ENCODE measurements around the gene GNL3L.
"Not testable (repeated sequence)": the region's sequence is repeated elsewhere in the genome, so short reads cannot be mapped to it uniquely, and the experiment has no call there.

The GNL3L gene

DNA sequence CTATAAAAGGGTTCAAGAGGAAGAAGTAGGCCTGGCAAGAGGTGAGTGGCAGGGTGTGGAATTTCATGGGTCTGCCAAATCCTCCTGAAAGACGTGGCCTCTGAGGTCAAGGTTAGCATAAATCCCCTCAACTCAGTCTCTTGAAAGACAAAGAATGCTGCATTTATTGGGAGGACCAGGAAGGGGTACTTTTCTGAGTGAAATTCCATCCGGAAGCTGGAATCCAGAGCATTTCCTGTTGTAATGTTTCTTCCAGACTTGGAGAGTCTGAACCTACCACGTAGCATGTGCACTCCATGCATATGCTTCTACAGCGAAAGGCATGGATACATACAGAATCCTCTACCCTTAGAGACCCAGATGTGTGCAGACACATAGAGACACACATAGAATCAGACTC is 20.6 kb upstream of the GNL3L start:
- TF ChIP-seq, protein P1, sequence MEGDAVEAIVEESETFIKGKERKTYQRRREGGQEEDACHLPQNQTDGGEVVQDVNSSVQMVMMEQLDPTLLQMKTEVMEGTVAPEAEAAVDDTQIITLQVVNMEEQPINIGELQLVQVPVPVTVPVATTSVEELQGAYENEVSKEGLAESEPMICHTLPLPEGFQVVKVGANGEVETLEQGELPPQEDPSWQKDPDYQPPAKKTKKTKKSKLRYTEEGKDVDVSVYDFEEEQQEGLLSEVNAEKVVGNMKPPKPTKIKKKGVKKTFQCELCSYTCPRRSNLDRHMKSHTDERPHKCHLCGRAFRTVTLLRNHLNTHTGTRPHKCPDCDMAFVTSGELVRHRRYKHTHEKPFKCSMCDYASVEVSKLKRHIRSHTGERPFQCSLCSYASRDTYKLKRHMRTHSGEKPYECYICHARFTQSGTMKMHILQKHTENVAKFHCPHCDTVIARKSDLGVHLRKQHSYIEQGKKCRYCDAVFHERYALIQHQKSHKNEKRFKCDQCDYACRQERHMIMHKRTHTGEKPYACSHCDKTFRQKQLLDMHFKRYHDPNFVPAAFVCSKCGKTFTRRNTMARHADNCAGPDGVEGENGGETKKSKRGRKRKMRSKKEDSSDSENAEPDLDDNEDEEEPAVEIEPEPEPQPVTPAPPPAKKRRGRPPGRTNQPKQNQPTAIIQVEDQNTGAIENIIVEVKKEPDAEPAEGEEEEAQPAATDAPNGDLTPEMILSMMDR (IDR thresholded peaks at IDR 0.05), result no peak
- H3K9me3 ChIP-seq, result no peaks in the 10 kb centered on the region
- no peaks in the 10 kb centered on the region for H3K36me3 ChIP-seq
- H3K27me3 ChIP-seq, result no peaks in the 10 kb centered on the region
- H3K4me3 ChIP-seq, result no peak overlapping the region
- no peaks in the 10 kb centered on the region for H3K4me1 ChIP-seq
- intact Hi-C loops (cut with DNase I; ENCODE audit: low total_unique reads), result no loop called here
- H3K27ac ChIP-seq, result no peak overlapping the region
- no peak for DNase-seq

GRCh38 chrX:54529151-54529550 is 868 bp upstream of the GNL3L start:
- intact Hi-C loops (cut with DNase I; ENCODE audit: low total_unique reads), result no loop called here
- no peak for DNase-seq
- TF ChIP-seq, protein P1 (IDR thresholded peaks at IDR 0.05), result no peak
- Histone ChIP-seq H3K36me3 (no peaks in the 10 kb centered on the region), H3K27me3 (no peaks in the 10 kb centered on the region), H3K9me3 (no peaks in the 10 kb centered on the region), H3K27ac (peak overlapping the region; percentile 71 to 78), H3K4me3 (peak overlapping the region; percentile 67 to 74), H3K4me1 (peaks cover 0 to 26% (median 13%) of the 10 kb centered on the region in 4 donors)

DNA sequence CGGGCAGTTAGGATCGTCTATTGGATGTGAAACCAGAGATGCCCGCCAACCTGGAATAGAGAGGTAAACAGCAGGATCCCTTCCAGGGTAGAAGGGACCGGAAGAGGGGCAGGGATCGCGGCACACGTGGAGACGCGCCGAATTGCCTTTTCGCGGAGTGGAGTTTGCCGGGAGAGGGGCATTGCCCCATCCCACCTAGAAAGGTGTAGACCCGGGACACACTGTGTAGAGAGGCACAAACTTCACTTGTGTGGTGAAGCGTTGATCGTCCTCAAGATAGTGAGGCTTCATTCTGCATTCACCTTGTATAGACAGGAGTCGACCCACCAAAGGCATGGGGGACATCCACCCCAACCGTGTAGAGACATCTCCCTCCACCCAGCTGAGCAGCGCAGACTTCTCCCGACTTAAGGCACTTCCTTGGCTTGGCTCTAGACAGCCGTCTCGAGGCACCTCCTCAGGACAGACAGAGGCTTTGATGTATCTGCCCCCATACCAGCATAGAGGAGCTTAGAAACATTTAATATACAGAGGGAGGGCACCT is 410 bp downstream of the GNL3L start:
- DNase-seq, result no peak
- Histone ChIP-seq H3K27ac (peak overlapping the region; percentile 71 to 78), H3K27me3 (no peaks in the 10 kb centered on the region), H3K4me1 (peaks cover 0 to 26% (median 13%) of the 10 kb centered on the region in 4 donors), H3K36me3 (no peaks in the 10 kb centered on the region), H3K4me3 (peak overlapping the region; percentile 67 to 74), H3K9me3 (no peaks in the 10 kb centered on the region)
- TF ChIP-seq, protein P1 (IDR thresholded peaks at IDR 0.05), result no peak
- intact Hi-C loops (cut with DNase I; ENCODE audit: low total_unique reads), result no loop called here

GRCh38 chrX:54534271-54534670 is 4.3 kb downstream of the GNL3L start:
- Histone ChIP-seq H3K4me3 (no peak overlapping the region), H3K27me3 (no peaks in the 10 kb centered on the region), H3K27ac (no peak overlapping the region), H3K36me3 (peaks cover under 1 to 8% (median 3%) of the 10 kb centered on the region in 3 donors), H3K9me3 (no peaks in the 10 kb centered on the region), H3K4me1 (peaks cover 0 to 26% (median 13%) of the 10 kb centered on the region in 4 donors)
- DNase-seq, result no peak
- TF ChIP-seq, protein P1 (IDR thresholded peaks at IDR 0.05), result no peak
- intact Hi-C loops (cut with DNase I; ENCODE audit: low total_unique reads), result no loop called here

GRCh38 chrX:54540289-54540688 is 10.3 kb downstream of the GNL3L start:
- Histone ChIP-seq H3K4me1 (no peaks in the 10 kb centered on the region), H3K27me3 (no peaks in the 10 kb centered on the region), H3K27ac (no peak overlapping the region), H3K36me3 (peaks cover 23 to 58% (median 50%) of the 10 kb centered on the region in 3 donors), H3K4me3 (no peak overlapping the region), H3K9me3 (no peaks in the 10 kb centered on the region)
- DNase-seq, result no peak
- TF ChIP-seq, protein P1 (IDR thresholded peaks at IDR 0.05), result peak in 1 of 2 experiments; percentile 6
- intact Hi-C loops (cut with DNase I; ENCODE audit: low total_unique reads), result no loop called here

DNA sequence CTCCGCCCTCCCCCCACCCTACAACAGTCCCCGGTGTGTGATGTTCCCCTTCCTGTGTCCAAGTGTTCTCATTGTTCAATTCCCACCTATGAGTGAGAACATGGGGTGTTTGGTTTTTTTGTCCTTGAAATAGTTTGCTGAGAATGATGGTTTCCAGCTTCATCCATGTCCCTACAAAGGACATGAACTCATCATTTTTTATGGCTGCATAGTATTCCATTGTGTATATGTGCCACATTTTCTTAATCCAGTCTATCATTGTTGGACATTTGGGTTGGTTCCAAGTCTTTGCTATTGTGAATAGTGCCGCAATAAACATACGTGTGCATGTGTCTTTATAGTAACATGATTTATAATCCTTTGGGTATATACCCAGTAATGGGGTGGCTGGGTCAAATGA is 12.2 kb downstream of the GNL3L start:
- H3K4me1 ChIP-seq; H3K27me3 ChIP-seq; DNase-seq; H3K4me3 ChIP-seq; H3K27ac ChIP-seq; H3K9me3 ChIP-seq; intact Hi-C loops (cut with DNase I; ENCODE audit: low total_unique reads): not testable (repeated sequence)
- H3K36me3 ChIP-seq, result peaks cover 23 to 74% (median 62%) of the 10 kb centered on the region in 3 donors

Data from tibial artery (tissue), 4 donors.